ENCODE measurements around the gene GPR15.

GPR15 gene

GRCh38 chr3:98531622-98532274 lies at the start of gene GPR15:
GPR15 (plus strand) TSS chr3:98531978; CDS start chr3:98532034, 56 bp downstream.
- DNase-seq (ENCODE audit: low read depth) = no peak

GRCh38 chr3:98482717-98483482 lies 48.9 kb upstream of the GPR15 start:
- DNase-seq (ENCODE audit: low read depth) = no peak

- DNase-seq (ENCODE audit: low read depth) = no peak
Measured at GRCh38 chr3:98483626-98484025, 48.2 kb upstream of the GPR15 start.

- no peak for DNase-seq (ENCODE audit: low read depth)
Measured at GRCh38 chr3:98497381-98497780, 34.4 kb upstream of the GPR15 start, which contains the start of gene OR5K2. OR5K2 (plus strand) TSS chr3:98497681; CDS start chr3:98497681, 0 bp downstream.

GRCh38 chr3:98500019-98500418 lies 31.8 kb upstream of the GPR15 start:
- DNase-seq (ENCODE audit: low read depth) = no peak

GRCh38 chr3:98501270-98501669 lies 30.5 kb upstream of the GPR15 start:
- no peak for DNase-seq (ENCODE audit: low read depth)

- DNase-seq (ENCODE audit: low read depth) = no peak
Measured at GRCh38 chr3:98501863-98502576, 29.8 kb upstream of the GPR15 start.

GRCh38 chr3:98504539-98504938 lies 27.2 kb upstream of the GPR15 start:
- DNase-seq (ENCODE audit: low read depth) = no peak

GRCh38 chr3:98508582-98508981 lies 23.2 kb upstream of the GPR15 start:
- DNase-seq (ENCODE audit: low read depth) = no peak

- DNase-seq (ENCODE audit: low read depth) = no peak
Measured at GRCh38 chr3:98512576-98512975, 19.2 kb upstream of the GPR15 start.

- no peak for DNase-seq (ENCODE audit: low read depth)
Measured at GRCh38 chr3:98513091-98513511, 18.7 kb upstream of the GPR15 start.

GRCh38 chr3:98513736-98514135 lies 18.0 kb upstream of the GPR15 start:
- no peak for DNase-seq (ENCODE audit: low read depth)

- no peak for DNase-seq (ENCODE audit: low read depth)
Measured at GRCh38 chr3:98514948-98515347, 16.8 kb upstream of the GPR15 start.

- no peak for DNase-seq (ENCODE audit: low read depth)
Measured at GRCh38 chr3:98518816-98519215, 13.0 kb upstream of the GPR15 start.

- no peak for DNase-seq (ENCODE audit: low read depth)
Measured at GRCh38 chr3:98519351-98519750, 12.4 kb upstream of the GPR15 start.

GRCh38 chr3:98521897-98522543 lies 9.8 kb upstream of the GPR15 start:
- no peak for DNase-seq (ENCODE audit: low read depth)

- peak; percentile 95 for DNase-seq (ENCODE audit: low read depth)
Measured at GRCh38 chr3:98522544-98523281, 9.1 kb upstream of the GPR15 start, which contains the start of gene CLDND1. CLDND1 (minus strand) TSS chr3:98522902; CDS start chr3:98521424, 1,478 bp downstream.

GRCh38 chr3:98525494-98525893 lies 6.3 kb upstream of the GPR15 start:
- no peak for DNase-seq (ENCODE audit: low read depth)

- DNase-seq (ENCODE audit: low read depth) = no peak
Measured at GRCh38 chr3:98528474-98529346, 3.1 kb upstream of the GPR15 start.

GRCh38 chr3:98529856-98530459 lies 1.8 kb upstream of the GPR15 start:
- DNase-seq (ENCODE audit: low read depth) = no peak
